ENCODE results near the gene MAP3K5. TPM values are rescaled to one million over a fixed set of nuclear protein-coding genes. Genes with fewer than 3 reads are reported as not detected.

MAP3K5 gene
- total and polyA plus RNA-seq, 9 of the 15 experiments (the other 6 are each of a cell fraction or from before 2014, with no cell fraction given): 2.2 to 13.0 (median 9.9) TPM

GRCh38 chr6:136761227-136761922, 30.9 kb downstream of the MAP3K5 start (continued):
- TF ChIP-seq STAT5B (CRISPR knock-in tag; IDR thresholded peaks at IDR 0.05) (no peak), SMAD4 (CRISPR knock-in tag; conservative IDR thresholded peaks at IDR 0.05) (peak; percentile 27; the same call in 1 of the 2 replicates), BRCA1 (IDR thresholded peaks at IDR 0.05) (no peak), BRCA1 (CRISPR knock-in tag; IDR thresholded peaks at IDR 0.05) (no peak), ZBTB34 (CRISPR knock-in tag; IDR thresholded peaks at IDR 0.05) (no peak), ZBTB9 (CRISPR knock-in tag; IDR thresholded peaks at IDR 0.05) (no peak), ZNF384 (IDR thresholded peaks at IDR 0.05; ENCODE audit: low read depth, low read length) (peak; percentile 14; the same call in 1 of the 2 replicates), NFYB (IDR thresholded peaks at IDR 0.05; ENCODE audit: extremely low read depth, insufficient read length) (no peak), KDM1A (IDR thresholded peaks at IDR 0.05) (peak; percentile 19 to 28; a peak in 2 of 4 replicates), HOXB6 (CRISPR knock-in tag; IDR thresholded peaks at IDR 0.05; ENCODE audit: borderline replicate concordance) (no peak), SMAD1 (IDR thresholded peaks at IDR 0.05; ENCODE audit: low read depth, low read length, partially characterized antibody) (no peak), EWSR1 (IDR thresholded peaks at IDR 0.05; ENCODE audit: borderline replicate concordance, low read depth, partially characterized antibody) (no peak), KAT8 (IDR thresholded peaks at IDR 0.05; ENCODE audit: low read depth) (no peak), VEZF1 (CRISPR knock-in tag; IDR thresholded peaks at IDR 0.05) (no peak), RFX1 (IDR thresholded peaks at IDR 0.05) (peak; percentile 20; the same call in 1 of the 2 replicates), MLX (CRISPR knock-in tag; conservative IDR thresholded peaks at IDR 0.05) (no peak), KLF1 (tag; IDR thresholded peaks at IDR 0.05) (no peak), KAT2B (IDR thresholded peaks at IDR 0.05; ENCODE audit: low read depth, low read length) (no peak), HES1 (IDR thresholded peaks at IDR 0.05; ENCODE audit: low read depth) (no peak), ZNF75A (CRISPR knock-in tag; IDR thresholded peaks at IDR 0.05) (no peak), NR0B1 (IDR thresholded peaks at IDR 0.05; ENCODE audit: partially characterized antibody) (no peak), ZNF23 (CRISPR knock-in tag; IDR thresholded peaks at IDR 0.05) (no peak)
